Psoas muscle (tissue), 8 donors: ENCODE data around the gene PROK1. TPM values are rescaled to one million over a fixed set of nuclear protein-coding genes. Genes with fewer than 3 reads are reported as not detected.

ENCODE experiments used
- ATAC-seq, 4 donors: fragments of 200-7000 bp; cut with Tn5 transposase; one replicate each; pipeline ENCODE4 v1.9.1; 2020; ENCODE audit warnings: moderate library complexity in 3 of 4, mild to moderate bottlenecking in 2 of 4
- DNase-seq, 2 donors: peaks; one replicate each; pipeline ENCODE4 v3.0.0-alpha.2; 2020
- H3K27ac ChIP-seq: fragments of 200-600 bp; one replicate; pipeline ENCODE4 v1.8.0; 2022
- H3K27me3 ChIP-seq, 3 donors: fragments of 200-600 bp in 1 of 3; one replicate each; pipeline versions ENCODE4 v1.6.1 to v1.8.0; 2013 to 2022; ENCODE audit warnings: low read length in 2 of 3, mild to moderate bottlenecking in 2 of 3, moderate library complexity in 1 of 3; ENCODE audit not compliant: insufficient read depth in 3 of 3
- H3K36me3 ChIP-seq, 2 donors: fragments of 200-600 bp in 1 of 2; one replicate each; pipeline versions ENCODE4 v1.6.1 to v1.8.0; 2013 to 2022; ENCODE audit warnings: low read depth in 1 of 2, mild to moderate bottlenecking in 1 of 2, moderate library complexity in 1 of 2; ENCODE audit not compliant: insufficient read depth in 1 of 2
- H3K4me1 ChIP-seq: fragments of 200-600 bp; one replicate; pipeline ENCODE4 v1.8.0; 2022
- H3K4me3 ChIP-seq: fragments of 200-600 bp; one replicate; pipeline ENCODE4 v1.8.0; 2022; ENCODE audit warnings: mild to moderate bottlenecking
- H3K9me3 ChIP-seq: fragments of 200-600 bp; one replicate; pipeline ENCODE4 v1.8.0; 2022
- CTCF ChIP-seq: fragments of 200-600 bp; IDR thresholded peaks from one replicate; pipeline ENCODE4 v1.8.0; 2022; ENCODE audit warnings: antibody characterized with exemption
- WGBS, 3 donors: extraction: QIAGEN DNeasy Blood & Tissue Kit; methylation state at CpG; one replicate each; pipeline versions ENCODE4 v1.1.6 to v1.1.7; 2013; 5-methylcytosine and 5-hydroxymethylcytosine counted together
- intact Hi-C, 2 donors: fragments of 100-400 bp; cut with DNase I; formaldehyde crosslinking; loops; one replicate each; pipeline versions ENCODE4 v1.11.0 to v1.14.2; 2022
- polyA plus RNA-seq, 3 donors: library from polyadenylated mRNA; stranded (reverse); fragments of 200-250 nt; gene quantifications; one replicate each; pipeline ENCODE4 v1.2.3, GENCODE V29; 2013
- total RNA-seq, 4 donors: library from RNA; stranded (reverse); fragmentation: NEBNext Ultra II Directional in 2 of 4; extraction: Animal tissue kit (Norgen Biotek cat#: 25700) in 2 of 4; gene quantifications; one replicate each; pipeline versions ENCODE4 v1.2.1 to v1.2.4, GENCODE V29; 2021 to 2023
- donor health status: healthy with polysubstance abuse.
- donor health status: DM: no; HTN: no; CAD: no; lungs with moderate emphysema.
- donor health status: Bipolar disorder and iron deficiency.
- donor health status: healthy.
- donor health status: DM: yes; HTN: yes; CAD: no.
- donor health status: DM: no; HTN: no; CAD: no.
- donor health status: DM: no; HTN: no; CAD: no.
- donor health status: DM: yes; HTN: yes; CAD: no.

The PROK1 gene
- total and polyA plus RNA-seq, 7 donors = 0.15 to 15.0 (median 0.22) TPM; not detected in 1

GRCh38 chr1:110498270-110498669, 47.3 kb downstream of the PROK1 start:
- no peaks in the 10 kb centered on the region for H3K27me3 ChIP-seq
- ATAC-seq (no peak), DNase-seq (no peak)
- no peak overlapping the region for H3K4me3 ChIP-seq
- intact Hi-C loops = loop anchor here in 1 of 2 donors (10.0 kb wide), 2 partner anchors 83 to 293 kb away; no protein-coding TSS in a partner anchor
- H3K4me1 ChIP-seq = no peaks in the 10 kb centered on the region
- H3K9me3 ChIP-seq = no peaks in the 10 kb centered on the region
- 58 to 66% (median 58%) methylated on average over 6 of the region's 6 CpGs for WGBS, 3 donors
- no peak overlapping the region for H3K27ac ChIP-seq
- H3K36me3 ChIP-seq = no peaks in the 10 kb centered on the region
- TF ChIP-seq CTCF = no peak

DNA sequence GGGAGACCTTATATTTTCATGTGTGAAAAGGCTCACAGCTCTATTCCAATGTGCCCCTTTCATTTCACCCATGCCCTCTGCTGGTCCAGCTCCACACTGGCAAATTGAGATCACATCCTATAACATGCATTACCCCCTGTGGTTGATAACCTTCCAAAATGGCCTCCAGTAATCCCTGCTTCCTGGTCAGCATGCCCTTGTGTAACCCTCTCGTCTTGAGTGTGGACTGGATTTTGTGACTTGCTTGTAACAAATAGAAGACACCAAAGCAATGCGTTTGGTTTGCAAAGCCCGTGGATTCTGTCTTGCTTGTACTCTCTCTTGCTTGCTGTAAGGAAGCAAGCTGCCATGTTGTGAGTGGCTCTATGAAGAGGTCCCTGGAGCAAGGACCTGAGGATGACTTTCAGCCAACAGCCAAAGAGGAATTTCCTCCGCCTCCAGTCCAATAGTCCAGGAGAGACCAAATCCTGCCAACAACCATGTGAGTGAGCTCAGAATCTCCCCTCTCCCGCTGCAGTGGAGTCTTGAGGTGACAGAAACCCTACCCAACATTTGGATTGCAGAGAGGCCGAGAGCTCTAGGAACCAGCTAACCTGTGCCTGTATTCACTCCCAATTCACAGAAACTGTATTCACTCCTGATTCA, 50.7 kb downstream of the PROK1 start:
- ATAC-seq (no peak), DNase-seq (no peak)
- intact Hi-C loops = no loop called here
- Histone ChIP-seq H3K4me3 (no peak overlapping the region), H3K9me3 (no peaks in the 10 kb centered on the region), H3K36me3 (no peaks in the 10 kb centered on the region), H3K27me3 (no peaks in the 10 kb centered on the region), H3K4me1 (no peaks in the 10 kb centered on the region), H3K27ac (no peak overlapping the region)
- WGBS, 3 donors = 66 to 73% (median 68%) methylated on average over 6 of the region's 6 CpGs
- no peak for TF ChIP-seq CTCF

DNA sequence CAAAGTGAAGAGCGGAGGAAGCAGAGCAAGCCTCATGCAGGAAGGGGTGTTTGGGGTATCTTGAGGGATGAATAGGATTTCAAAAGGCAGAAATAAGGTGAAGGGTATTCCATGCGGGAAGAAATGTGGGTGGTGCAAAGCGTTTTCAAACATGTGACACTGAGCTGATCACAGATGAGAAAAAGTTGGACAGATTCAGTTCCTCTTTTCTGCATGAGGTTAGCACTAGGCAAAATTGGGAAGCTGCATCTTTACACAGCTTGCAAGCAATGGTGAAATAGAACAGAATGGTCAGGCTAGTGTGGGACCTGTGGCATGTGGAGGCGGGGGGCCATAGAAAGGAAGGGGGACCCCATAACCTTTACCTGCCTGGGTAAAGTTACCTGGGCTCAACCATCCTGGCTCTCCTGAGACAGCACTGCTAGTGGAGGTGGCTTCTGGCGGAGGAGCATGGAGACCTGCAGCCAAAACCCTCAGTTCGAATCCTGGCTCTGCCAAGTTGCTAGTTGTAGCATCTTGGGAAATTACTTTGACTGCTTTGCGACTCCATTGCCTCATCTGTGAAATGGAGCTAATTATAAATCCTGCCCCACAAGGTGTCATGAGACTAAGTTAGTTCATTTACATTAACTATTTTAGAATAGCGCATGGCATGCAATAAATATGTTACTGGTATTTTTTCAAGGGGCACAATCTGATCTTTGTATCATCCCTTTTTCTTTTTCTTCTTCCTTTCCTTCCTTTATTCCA, 51.6 kb downstream of the PROK1 start:
- WGBS, 3 donors = 78 to 81% (median 79%) methylated on average over 8 of the region's 8 CpGs
- Histone ChIP-seq H3K36me3 (no peaks in the 10 kb centered on the region), H3K27ac (no peak overlapping the region), H3K27me3 (no peaks in the 10 kb centered on the region), H3K9me3 (no peaks in the 10 kb centered on the region), H3K4me3 (no peak overlapping the region), H3K4me1 (no peaks in the 10 kb centered on the region)
- ATAC-seq (no peak), DNase-seq (no peak)
- no peak for TF ChIP-seq CTCF
- intact Hi-C loops = no loop called here

GRCh38 chr1:110503471-110503870, 52.5 kb downstream of the PROK1 start:
- ATAC-seq (no peak), DNase-seq (no peak)
- intact Hi-C loops = no loop called here
- 63 to 66% (median 66%) methylated on average over 5 of the region's 5 CpGs for WGBS, 3 donors
- Histone ChIP-seq H3K4me1 (no peaks in the 10 kb centered on the region), H3K27ac (no peak overlapping the region), H3K4me3 (no peak overlapping the region), H3K36me3 (no peaks in the 10 kb centered on the region), H3K9me3 (no peaks in the 10 kb centered on the region), H3K27me3 (no peaks in the 10 kb centered on the region)
- no peak for TF ChIP-seq CTCF
